K562 (cell line): ENCODE data around the gene FNBP1. TPM values are rescaled to one million over a fixed set of nuclear protein-coding genes. Genes with fewer than 3 reads are reported as not detected.

ENCODE experiments used
- ATAC-seq: fragments of 200-7000 bp; cut with Tn5 transposase; 3 replicates; pipeline ENCODE4 v1.9.1; 2020; ENCODE audit warnings: moderate library complexity
- BruUV-seq: library from RNA; stranded (reverse); fragments of 400-500 nt; replicated peaks from 2 replicates; lab custom pipeline; 2021; lab: Mats Ljungman, UMichigan
- CTCF ChIA-PET: fragments of 300-600 bp; formaldehyde crosslinking; extraction: SDS; loops from one replicate; lab custom pipeline; 2021; ENCODE audit warnings: low intra/inter-chr PET ratio; lab: Yijun Ruan, JAX
- POLR2A ChIA-PET: fragments of 300-600, 350-650 bp; sonication (Branson Sonifier 250); formaldehyde crosslinking; extraction: SDS; loops from one replicate; lab custom pipeline; 2021; ENCODE audit warnings: antibody characterized with exemption, inconsistent platforms; lab: Yijun Ruan, JAX
- DNase-seq, 4 experiments: peaks; one replicate each; pipeline versions ENCODE4 v3.0.0 to v3.0.0-alpha.2; 2011 to 2018; ENCODE audit warnings: low spot score in 3 of 4, mixed read lengths in 3 of 4; ENCODE audit errors: extremely low read depth in 1 of 4
- FAIRE-seq: peaks from 2 replicates; lab custom pipeline; 2011; peaks lifted over from hg19 to GRCh38; lab: Jason Lieb, UNC
- H2AFZ ChIP-seq: 2 replicates; pipeline ENCODE4 v1.6.0; 2011; ENCODE audit warnings: low read depth, low read length, control low read depth, inconsistent platforms
- H3K27ac ChIP-seq: fragments of 200-600 bp; 3 replicates; pipeline ENCODE4 v1.8.0; 2011; ENCODE audit warnings: low read depth, mild to moderate bottlenecking, control low read depth, inconsistent platforms, low read length, moderate library complexity, mixed read lengths; ENCODE audit errors: extremely low read depth
- H3K27me3 ChIP-seq, 2 experiments: fragments of 300-600 bp in 1 of 2; 2 replicates in 1 of 2; 3 replicates in 1 of 2; pipeline versions ENCODE4 v1.6.0 to v1.8.0; 2011; ENCODE audit warnings: inconsistent platforms in 2 of 2, low read length in 2 of 2, mild to moderate bottlenecking in 1 of 2, mixed read lengths in 1 of 2, moderate library complexity in 1 of 2; ENCODE audit not compliant: control insufficient read depth in 2 of 2, insufficient read depth in 2 of 2
- H3K36me3 ChIP-seq: fragments of 300-600 bp; 3 replicates; pipeline ENCODE4 v1.8.0; 2011; ENCODE audit warnings: mild to moderate bottlenecking, low read length, inconsistent platforms; ENCODE audit not compliant: control insufficient read depth, insufficient read depth
- H3K4me1 ChIP-seq, 2 experiments: fragments of 200-600 bp in 1 of 2; replicated peaks in 1 of 2; 2 replicates in 1 of 2; 3 replicates in 1 of 2; pipeline versions ENCODE4 v1.5.1 to v1.8.0; 2011; ENCODE audit warnings: inconsistent platforms in 2 of 2, low read length in 2 of 2, mild to moderate bottlenecking in 1 of 2, mixed read lengths in 1 of 2, moderate library complexity in 1 of 2; ENCODE audit not compliant: control insufficient read depth in 2 of 2, insufficient read depth in 2 of 2
- H3K4me2 ChIP-seq: 2 replicates; pipeline ENCODE4 v1.6.1; 2011; ENCODE audit warnings: low read length, control low read depth, inconsistent platforms, mixed read lengths; ENCODE audit not compliant: insufficient read depth
- H3K4me3 ChIP-seq: fragments of 200-600 bp; sonication (generic), shearing (Covaris generic); 2 replicates; pipeline ENCODE4 v1.5.1; 2016; ENCODE audit warnings: control low read depth, inconsistent platforms
- H3K79me2 ChIP-seq: fragments of 200-600 bp; 3 replicates; pipeline ENCODE4 v1.8.0; 2011; ENCODE audit warnings: low read length, inconsistent platforms; ENCODE audit not compliant: control insufficient read depth, insufficient read depth
- H3K9ac ChIP-seq, 2 experiments: 2 replicates each; pipeline versions ENCODE4 v1.6.0 to v1.6.1; 2011; ENCODE audit warnings: low read depth in 2 of 2, low read length in 2 of 2, control low read depth in 1 of 2, inconsistent platforms in 1 of 2, mild to moderate bottlenecking in 1 of 2, mixed read lengths in 1 of 2; ENCODE audit not compliant: insufficient read depth in 1 of 2
- H3K9me1 ChIP-seq: one replicate; pipeline ENCODE4 v1.6.0; 2011; ENCODE audit warnings: inconsistent platforms, mild to moderate bottlenecking, low read length, moderate library complexity; ENCODE audit not compliant: control insufficient read depth, insufficient read depth
- H3K9me3 ChIP-seq: replicated peaks from 2 replicates; pipeline ENCODE4 v1.5.1; 2011; ENCODE audit warnings: low read depth, low read length, inconsistent platforms; ENCODE audit not compliant: control insufficient read depth, insufficient read depth
- H4K20me1 ChIP-seq: replicated peaks from 2 replicates; pipeline ENCODE4 v1.6.1; 2011; ENCODE audit warnings: low read length, inconsistent platforms, mixed read lengths; ENCODE audit not compliant: control insufficient read depth, insufficient read depth
- CBFA2T2 ChIP-seq: fragments of 450-650 bp; conservative IDR thresholded peaks from 2 replicates; pipeline ENCODE4 v1.6.1; 2017; ENCODE audit warnings: mild to moderate bottlenecking
- NCOA6 ChIP-seq: fragments of 450-650 bp; IDR thresholded peaks from 2 replicates; pipeline ENCODE4 v1.6.1; 2017; ENCODE audit warnings: mild to moderate bottlenecking
- POLR2H ChIP-seq: IDR thresholded peaks from 2 replicates; pipeline ENCODE4 v1.6.1; 2016; ENCODE audit warnings: missing genetic modification characterization, low read depth, mild to moderate bottlenecking, control low read depth, missing compliant biosample characterization, moderate library complexity
- ZNF444 ChIP-seq: fragments of 250-450 bp; sonication (Bioruptor Pico); IDR thresholded peaks from 2 replicates; pipeline ENCODE4 v1.4.0; 2020; ENCODE audit warnings: mild to moderate bottlenecking, moderate library complexity
- WGBS: fragments of 100-300 bp; shearing (Covaris generic); methylation state at CpG from one replicate; pipeline ENCODE4 v1.1.6; 2016; ENCODE audit warnings: low coverage, mixed read lengths; ENCODE audit not compliant: insufficient coverage; ENCODE audit errors: missing lambda C conversion rate; 5-methylcytosine and 5-hydroxymethylcytosine counted together
- in situ Hi-C: fragments of 300-500 bp; cut with MboI; formaldehyde crosslinking; loops from 4 replicates; pipeline ENCODE4 v1.15.0; 2018; ENCODE audit warnings: inconsistent platforms, mixed read lengths
- intact Hi-C: fragments of 100-400 bp; cut with micrococcal nuclease; formaldehyde crosslinking; loops from 2 replicates; pipeline ENCODE4 v1.14.2; 2022
- polyA plus RNA-seq, 8 experiments: library from polyadenylated mRNA; depleted of rRNA in 4 of 8; stranded (reverse) in 5 of 8; unstranded in 3 of 8; fragments of >200 nt; fragmentation: Nextera tagmentation in 2 of 8; fragmentation: Illumina TruSeq in 1 of 8; extraction: Ambion mirVana in 2 of 8; extraction: Trizol in 1 of 8; gene quantifications; 2 replicates each; pipeline versions ENCODE4 v1.2.1 to v1.2.3, GENCODE V29; 2011 to 2014; ENCODE audit warnings: inconsistent platforms in 1 of 8, missing spikeins in 1 of 8
- total RNA-seq, 7 experiments: library from RNA; depleted of rRNA in 6 of 7; stranded (reverse); fragments of >200 nt in 6 of 7; fragmentation: Illumina TruSeq in 2 of 7; extraction: Trizol in 2 of 7; gene quantifications; 2 replicates each; pipeline versions ENCODE4 v1.2.1 to v1.2.3, GENCODE V29; 2011 to 2021; ENCODE audit warnings: low replicate concordance in 1 of 7
- TF ChIP-seq, protein P1 (sequence below): fragments of 450-650 bp; formaldehyde crosslinking; IDR thresholded peaks from 2 replicates; pipeline ENCODE4 v1.4.0; 2022; ENCODE audit warnings: mild to moderate bottlenecking, moderate library complexity

FNBP1 gene
- total and polyA plus RNA-seq, 9 of the 15 experiments (the other 6 are each of a cell fraction or from before 2014, with no cell fraction given): 1.8 to 14.9 (median 7.6) TPM

DNA sequence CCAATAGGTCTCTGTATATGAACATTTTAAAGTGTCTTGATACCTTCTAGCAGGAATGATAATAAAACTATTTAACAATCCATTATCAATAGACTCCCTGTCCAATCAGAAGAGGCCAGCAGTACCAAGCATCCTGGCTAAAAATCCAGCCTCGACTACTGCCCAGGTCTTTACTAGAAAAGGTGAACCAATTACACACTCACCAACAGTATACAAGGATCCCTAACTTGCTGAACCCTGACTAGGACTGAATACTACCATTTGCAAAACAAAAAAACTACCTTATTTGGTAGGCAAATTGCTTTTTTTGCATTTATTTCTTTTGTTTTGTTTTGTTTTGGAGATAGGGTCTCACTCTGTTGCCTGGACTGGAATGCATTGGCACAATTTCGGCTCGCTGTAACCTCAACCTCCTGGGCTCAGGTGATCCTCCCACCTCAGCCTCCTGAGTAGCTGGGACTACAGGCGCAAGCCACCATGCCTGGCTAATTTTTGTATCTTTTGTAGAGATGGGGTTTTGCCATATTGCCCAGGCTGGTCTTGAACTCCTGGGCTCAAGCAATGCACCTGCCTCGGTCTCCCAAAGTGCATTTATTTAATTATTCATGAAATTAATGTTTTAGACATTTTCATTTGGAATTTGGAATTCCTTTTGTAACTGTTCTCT, 27.5 kb downstream of the FNBP1 start:
- Histone ChIP-seq H3K27ac (no peak overlapping the region), H3K9me3 (no peaks in the 10 kb centered on the region), H3K4me3 (no peak overlapping the region), H3K4me1 (no peaks in the 10 kb centered on the region), H3K4me2 (no peak overlapping the region), H3K27me3 (no peaks in the 10 kb centered on the region), H4K20me1 (no peaks in the 10 kb centered on the region), H3K79me2 (no peaks in the 10 kb centered on the region), H3K9ac (no peak overlapping the region), H3K9me1 (no peaks in the 10 kb centered on the region), H3K36me3 (no peaks in the 10 kb centered on the region), H2AFZ (no peak overlapping the region)
- ChIA-PET POLR2A (no interaction called here), CTCF (no interaction called here)
- 34% methylated on average over 5 of the region's 5 CpGs for WGBS
- no TSS peak for BruUV-seq
- TF ChIP-seq, protein P1, sequence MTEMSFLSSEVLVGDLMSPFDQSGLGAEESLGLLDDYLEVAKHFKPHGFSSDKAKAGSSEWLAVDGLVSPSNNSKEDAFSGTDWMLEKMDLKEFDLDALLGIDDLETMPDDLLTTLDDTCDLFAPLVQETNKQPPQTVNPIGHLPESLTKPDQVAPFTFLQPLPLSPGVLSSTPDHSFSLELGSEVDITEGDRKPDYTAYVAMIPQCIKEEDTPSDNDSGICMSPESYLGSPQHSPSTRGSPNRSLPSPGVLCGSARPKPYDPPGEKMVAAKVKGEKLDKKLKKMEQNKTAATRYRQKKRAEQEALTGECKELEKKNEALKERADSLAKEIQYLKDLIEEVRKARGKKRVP (CRISPR knock-in tag): no peak
- TF ChIP-seq ZNF444 (CRISPR knock-in tag): no peak
- no peak for TF ChIP-seq NCOA6
- in situ Hi-C loops: no loop called here
- intact Hi-C loops: no loop called here
- FAIRE-seq (no peak), ATAC-seq (no peak), DNase-seq (no peak)

DNA sequence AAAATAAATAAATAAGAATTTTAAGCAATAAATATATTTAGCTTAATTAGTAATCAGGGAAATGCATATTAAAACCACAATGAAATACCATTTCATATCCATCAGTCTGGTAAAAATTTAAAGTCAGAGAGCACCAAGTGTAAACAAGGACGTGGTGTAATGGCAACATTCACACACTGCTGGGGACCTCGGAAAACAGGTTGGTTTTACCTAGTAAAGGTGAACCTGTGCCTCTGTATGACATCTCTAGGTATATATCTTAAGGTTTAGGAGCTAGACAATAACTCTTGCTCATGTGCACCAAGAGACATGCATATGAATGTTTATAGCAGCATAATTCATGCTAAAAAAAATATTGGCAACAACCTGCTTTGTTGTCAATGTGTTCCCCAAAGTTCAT, 29.7 kb downstream of the FNBP1 start:
- Histone ChIP-seq H3K36me3 (no peaks in the 10 kb centered on the region), H3K9ac (no peak overlapping the region), H3K79me2 (no peaks in the 10 kb centered on the region), H3K4me1 (no peaks in the 10 kb centered on the region), H3K9me3 (no peaks in the 10 kb centered on the region)
- DNase-seq: no peak
- POLR2A ChIA-PET: no interaction called here
- no peak for FAIRE-seq
- TF ChIP-seq CBFA2T2: no peak
- no peak for TF ChIP-seq POLR2H (tag)
- TF ChIP-seq, all 486 proteins: peak for 0
- no peak overlapping the region for H3K27ac ChIP-seq
- intact Hi-C loops: no loop called here
- BruUV-seq: no TSS peak
- ATAC-seq: no peak
- CTCF ChIA-PET: no interaction called here
- no peaks in the 10 kb centered on the region for H3K27me3 ChIP-seq
- no peaks in the 10 kb centered on the region for H3K9me1 ChIP-seq
- H4K20me1 ChIP-seq: no peaks in the 10 kb centered on the region
- no peak overlapping the region for H2AFZ ChIP-seq
- H3K4me2 ChIP-seq: no peak overlapping the region
- H3K4me3 ChIP-seq: no peak overlapping the region
- 18% methylated on average over 2 of the region's 2 CpGs for WGBS
- in situ Hi-C loops: no loop called here
